Measurements from ENCODE around the gene THSD7A. TPM values are rescaled to one million over a fixed set of nuclear protein-coding genes. Genes with fewer than 3 reads are reported as not detected.

THSD7A gene
- total and polyA plus RNA-seq, 2 of the 13 experiments (the other 11 are each of a cell fraction or from before 2014, with no cell fraction given): 0.01 to 0.07 TPM

DNA sequence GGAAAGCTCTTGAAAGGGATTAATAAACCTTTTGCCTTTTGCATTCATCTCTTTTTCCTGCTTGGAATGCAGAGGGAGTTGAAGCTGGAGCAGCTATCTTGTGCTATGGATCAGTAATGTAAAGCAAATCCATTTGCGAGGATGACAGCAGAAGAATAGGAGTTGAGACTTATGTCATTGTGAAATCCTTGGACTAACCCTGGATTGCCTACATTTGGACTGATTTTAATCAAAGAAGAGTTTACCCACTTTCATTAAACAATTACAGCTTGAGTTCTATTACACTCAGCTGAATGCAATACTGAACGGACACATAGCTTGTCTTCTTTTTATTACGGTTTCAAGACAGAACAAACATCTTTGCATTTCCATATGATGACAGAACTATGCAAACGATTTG is 496.1 kb downstream of the THSD7A start:
- Histone ChIP-seq H3K9me3 (ENCODE audit: low read length) (no peaks in the 10 kb centered on the region), H3K4me2 (ENCODE audit: low read depth, low read length) (no peak overlapping the region), H3K27me3 (ENCODE audit: control insufficient read depth in 1 of 2, insufficient read depth in 2 of 2, low read length in 2 of 2) (no peaks in the 10 kb centered on the region), H3K9ac (ENCODE audit: insufficient read depth, low read depth, low read length) (no peak overlapping the region), H3K79me2 (ENCODE audit: insufficient read depth, low read length) (no peaks in the 10 kb centered on the region), H4K20me1 (ENCODE audit: insufficient read depth, low read length) (no peaks in the 10 kb centered on the region), H3K4me3 (replicated peaks in 1 of 3; ENCODE audit: insufficient read depth in 1 of 3, low read depth in 2 of 3, low read length in 3 of 3) (no peak overlapping the region), H3K27ac (ENCODE audit: extremely low read length, insufficient read depth, low read length) (no peak overlapping the region), H3K36me3 (replicated peaks in 1 of 2; ENCODE audit: control insufficient read depth in 1 of 2, insufficient read depth in 2 of 2, low read length in 2 of 2) (no peaks in the 10 kb centered on the region), H3K4me1 (ENCODE audit: insufficient read depth, low read length) (no peaks in the 10 kb centered on the region), H2AFZ (ENCODE audit: low read length) (no peak overlapping the region)
- no peak for ATAC-seq
- in situ Hi-C loops (cut with HindIII; ENCODE audit: extremely low pct_ligation_motif_present, low pct_unique_long_range_greater_than_20kb): no loop called here
- POLR2A ChIA-PET: no interaction called here
- WGBS (ENCODE audit: low lambda C conversion rate): 3% methylated on average over 4 of the region's 4 CpGs
- CTCF ChIA-PET (ENCODE audit: low intra/inter-chr PET ratio, low total read pairs): no interaction called here
- intact Hi-C loops (cut with micrococcal nuclease; ENCODE audit: unreplicated experiment): no loop called here
- no peak for FAIRE-seq
- no peak for TF ChIP-seq RFX3 (CRISPR knock-in tag; IDR thresholded peaks at IDR 0.05)
- no peak for TF ChIP-seq ZNF431 (CRISPR knock-in tag; IDR thresholded peaks at IDR 0.05; ENCODE audit: borderline replicate concordance, low read depth)
- TF ChIP-seq XBP1 (CRISPR knock-in tag; IDR thresholded peaks at IDR 0.05): no peak
- no peak for TF ChIP-seq SRSF1 (optimal IDR thresholded peaks at IDR 0.05; ENCODE audit: low read depth, low read length)
- TF ChIP-seq SRSF4 (IDR thresholded peaks at IDR 0.05; ENCODE audit: low read depth, low read length, poor library complexity, severe bottlenecking): no peak
- TF ChIP-seq NFE2 (CRISPR knock-in tag; IDR thresholded peaks at IDR 0.05): no peak
- TF ChIP-seq KLF15 (CRISPR knock-in tag; IDR thresholded peaks at IDR 0.05; ENCODE audit: borderline replicate concordance): no peak
- TF ChIP-seq, protein P1, sequence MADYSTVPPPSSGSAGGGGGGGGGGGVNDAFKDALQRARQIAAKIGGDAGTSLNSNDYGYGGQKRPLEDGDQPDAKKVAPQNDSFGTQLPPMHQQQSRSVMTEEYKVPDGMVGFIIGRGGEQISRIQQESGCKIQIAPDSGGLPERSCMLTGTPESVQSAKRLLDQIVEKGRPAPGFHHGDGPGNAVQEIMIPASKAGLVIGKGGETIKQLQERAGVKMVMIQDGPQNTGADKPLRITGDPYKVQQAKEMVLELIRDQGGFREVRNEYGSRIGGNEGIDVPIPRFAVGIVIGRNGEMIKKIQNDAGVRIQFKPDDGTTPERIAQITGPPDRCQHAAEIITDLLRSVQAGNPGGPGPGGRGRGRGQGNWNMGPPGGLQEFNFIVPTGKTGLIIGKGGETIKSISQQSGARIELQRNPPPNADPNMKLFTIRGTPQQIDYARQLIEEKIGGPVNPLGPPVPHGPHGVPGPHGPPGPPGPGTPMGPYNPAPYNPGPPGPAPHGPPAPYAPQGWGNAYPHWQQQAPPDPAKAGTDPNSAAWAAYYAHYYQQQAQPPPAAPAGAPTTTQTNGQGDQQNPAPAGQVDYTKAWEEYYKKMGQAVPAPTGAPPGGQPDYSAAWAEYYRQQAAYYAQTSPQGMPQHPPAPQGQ (CRISPR knock-in tag; IDR thresholded peaks at IDR 0.05; ENCODE audit: borderline replicate concordance): no peak
- TF ChIP-seq ZNF275 (CRISPR knock-in tag; IDR thresholded peaks at IDR 0.05; ENCODE audit: borderline replicate concordance): no peak
- BruUV-seq (replicated peaks): no TSS peak
- DNase-seq (ENCODE audit: low spot score): no peak
